ENCODE data around the gene TEX30.

DNA sequence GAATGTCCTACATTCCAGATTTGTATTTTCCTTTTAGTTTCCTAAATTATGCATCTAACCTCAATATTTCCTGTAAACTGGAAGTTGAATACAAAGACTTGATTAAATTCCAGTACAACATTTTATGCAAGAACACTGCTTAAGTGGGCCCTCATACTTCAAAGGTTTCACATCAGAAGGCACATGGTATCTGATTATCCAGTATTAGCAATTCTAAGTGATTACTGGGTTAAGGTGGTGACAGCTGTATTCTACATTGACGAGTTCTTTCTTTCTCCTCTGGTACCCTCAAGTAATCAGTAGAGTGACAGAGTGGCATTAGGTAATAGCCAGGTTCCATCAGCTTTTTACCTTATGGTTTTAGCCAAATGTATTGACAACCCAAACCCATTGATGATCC lies 43.7 kb upstream of the TEX30 start:
- TF ChIP-seq POLR2A (IDR thresholded peaks at IDR 0.05; ENCODE audit: low read length), result no peak
- no peak for TF ChIP-seq GATA1 (IDR thresholded peaks at IDR 0.05; ENCODE audit: low read depth, low read length)
